NCI-H2227 (cell line): ENCODE data around the gene FANCD2OS.
"Not testable (repeated sequence)": the region's sequence is repeated elsewhere in the genome, so short reads cannot be mapped to it uniquely, and the experiment has no call there.

Experiments
- DNase-seq: peaks from one replicate; lab custom pipeline; 2025; ENCODE audit not compliant: unreplicated experiment; lab: John Stamatoyannopoulos, UW

The FANCD2OS gene

DNA sequence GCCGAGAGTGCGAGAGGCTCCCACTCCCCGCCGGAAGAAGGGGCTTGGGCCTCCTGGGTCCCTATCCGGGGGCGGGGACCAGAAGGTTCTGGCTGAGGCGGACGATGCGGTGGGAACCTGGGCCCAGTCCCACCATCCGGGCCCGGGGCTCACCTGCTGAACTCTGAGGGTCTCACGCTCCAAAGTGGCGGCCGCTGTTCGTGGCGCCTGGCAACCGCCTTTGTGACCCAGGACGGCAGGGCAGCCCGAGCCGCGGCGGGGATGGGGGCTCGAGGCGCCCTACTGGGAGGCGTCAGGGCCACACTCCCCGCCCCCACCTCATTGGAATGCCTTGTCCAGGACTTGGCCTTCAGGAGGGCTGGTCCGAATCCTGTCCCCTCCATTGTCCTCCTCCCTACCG lies at the start of gene FANCD2OS:
TSS of gene FANCD2OS (minus strand) at position 165 of the 400 bp plus-strand sequence. CDS start 3,481 bp downstream, outside the sequence.
- DNase-seq = no peak

GRCh38 chr3:10157031-10157430 lies 49.0 kb upstream of the FANCD2OS start:
- DNase-seq = no peak

GRCh38 chr3:10155658-10156057 lies 47.6 kb upstream of the FANCD2OS start:
- DNase-seq = no peak

DNA sequence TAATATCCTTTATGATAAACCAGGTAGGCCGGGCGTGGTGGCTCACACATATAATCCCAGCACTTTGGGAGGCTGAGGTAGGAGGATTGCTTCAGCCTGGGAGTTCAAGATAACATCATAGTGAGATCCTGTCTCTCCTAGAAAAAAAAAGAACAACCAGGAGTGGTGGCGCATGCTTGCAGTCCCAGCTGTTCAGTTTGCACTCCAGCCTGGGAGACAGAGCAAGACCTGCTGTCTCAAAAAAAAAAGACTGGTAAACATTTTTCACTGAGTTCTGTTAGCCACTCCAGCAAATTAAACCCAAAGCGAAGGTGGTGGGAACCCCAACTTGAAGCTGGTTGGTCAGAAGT lies 47.0 kb upstream of the FANCD2OS start:
- no peak for DNase-seq

- no peak for DNase-seq
Measured at GRCh38 chr3:10154335-10155122, 46.5 kb upstream of the FANCD2OS start.

GRCh38 chr3:10150987-10151386 lies 42.9 kb upstream of the FANCD2OS start:
- DNase-seq = no peak

- DNase-seq = no peak
Measured at GRCh38 chr3:10149226-10149625, 41.2 kb upstream of the FANCD2OS start.

DNA sequence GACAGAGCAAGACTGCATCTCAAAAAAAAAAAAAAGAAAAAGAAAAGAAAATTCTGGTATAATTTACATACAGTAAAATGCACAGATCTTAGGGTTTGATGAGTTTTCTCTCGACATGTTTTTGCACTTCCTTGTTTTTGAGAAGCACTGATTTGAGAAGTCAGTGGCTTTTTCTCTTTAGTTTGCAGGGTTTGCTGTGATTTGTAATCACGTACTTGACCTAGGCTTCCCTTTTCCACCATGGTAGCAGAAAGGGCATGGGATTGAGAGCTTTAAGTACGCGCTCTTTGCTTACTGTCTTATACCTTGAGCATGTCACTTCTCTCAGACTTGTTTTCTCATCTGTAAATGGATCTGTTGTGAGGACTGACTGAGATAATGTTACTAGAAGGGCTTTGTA lies 37.6 kb upstream of the FANCD2OS start:
- no peak for DNase-seq

DNA sequence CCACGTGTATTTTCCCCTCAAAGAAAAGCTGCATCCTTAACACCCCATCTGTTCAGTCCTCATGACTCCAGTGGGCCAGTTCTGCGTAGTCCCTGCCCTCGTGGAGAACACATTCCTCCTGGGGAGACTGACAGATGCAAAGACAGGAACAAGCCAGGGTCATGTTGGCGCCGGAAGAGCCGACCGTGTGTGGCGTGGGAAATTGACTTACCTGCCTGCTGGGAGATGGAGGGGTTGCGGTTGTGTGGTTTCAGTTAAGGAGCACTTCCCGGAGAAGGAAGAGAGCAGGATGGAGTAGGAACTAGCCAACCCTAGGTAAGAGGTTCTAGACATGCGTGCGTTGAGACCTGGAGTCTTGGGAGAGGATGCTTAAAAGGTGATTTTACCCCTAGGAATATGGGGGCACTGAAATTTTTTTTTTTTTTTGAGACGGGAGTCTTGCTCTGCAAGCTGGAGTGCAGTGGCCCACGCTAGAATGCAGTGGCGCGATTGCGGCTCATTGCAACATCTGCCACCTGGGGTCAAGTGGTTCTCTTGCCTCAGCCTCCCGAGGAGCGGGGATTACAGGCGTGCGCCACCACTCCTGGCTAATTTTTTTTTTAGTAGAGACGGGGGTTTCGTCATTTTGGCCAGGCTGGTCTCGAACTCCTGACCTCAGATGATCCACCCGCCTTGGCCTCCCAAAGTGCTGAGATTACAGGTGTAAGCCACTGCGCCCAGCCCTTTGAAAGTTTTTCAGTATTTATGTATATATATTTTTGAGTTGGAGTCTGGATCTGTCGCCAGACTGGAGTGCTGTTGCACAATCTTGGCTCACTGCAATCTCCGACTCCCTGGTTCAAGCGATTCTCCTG lies 34.9 kb upstream of the FANCD2OS start:
- no peak for DNase-seq

- DNase-seq = no peak
Measured at GRCh38 chr3:10140996-10141546, 33.0 kb upstream of the FANCD2OS start.

DNA sequence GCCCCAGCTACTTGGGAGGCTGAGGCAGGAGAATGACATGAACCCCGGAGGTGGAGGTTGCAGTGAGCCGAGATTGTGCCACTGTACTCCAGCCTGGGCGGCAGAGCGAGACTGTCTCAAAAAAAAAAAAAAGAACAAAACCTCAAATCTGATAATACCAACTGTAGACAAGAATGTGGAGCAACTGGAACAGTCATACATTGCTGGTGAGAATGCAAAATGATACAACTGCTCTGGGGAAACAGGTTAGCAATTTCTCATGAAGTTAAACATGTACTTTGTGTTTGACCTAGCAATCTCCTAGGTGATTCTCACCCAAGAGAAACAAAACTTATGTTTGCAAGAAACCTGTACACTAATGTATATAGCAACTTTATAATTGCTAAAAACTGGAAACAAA lies 29.1 kb upstream of the FANCD2OS start:
- DNase-seq = no peak

- no peak for DNase-seq
Measured at GRCh38 chr3:10136426-10137005, 28.5 kb upstream of the FANCD2OS start.

- not testable (repeated sequence) for DNase-seq
Measured at GRCh38 chr3:10135872-10136271, 27.8 kb upstream of the FANCD2OS start.

DNA sequence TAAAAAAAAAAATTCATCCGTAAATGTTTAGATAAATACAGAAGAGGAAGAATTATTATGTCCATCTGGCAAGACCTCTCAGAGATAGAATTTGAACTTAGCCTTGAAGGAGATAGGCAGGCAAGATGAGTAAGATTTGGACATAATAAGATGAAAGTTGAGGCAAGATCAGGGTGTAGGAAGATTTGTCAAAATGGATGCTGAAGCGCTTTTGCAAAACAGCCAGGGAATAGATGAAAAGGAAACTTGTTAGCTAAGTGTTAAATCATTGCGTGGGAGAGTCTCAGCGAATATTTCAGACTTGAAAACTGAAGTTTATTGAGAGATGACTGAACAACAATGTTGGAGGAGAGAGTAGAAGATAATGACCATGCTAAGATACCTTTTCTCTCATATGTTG lies 14.7 kb upstream of the FANCD2OS start:
- DNase-seq = no peak

DNA sequence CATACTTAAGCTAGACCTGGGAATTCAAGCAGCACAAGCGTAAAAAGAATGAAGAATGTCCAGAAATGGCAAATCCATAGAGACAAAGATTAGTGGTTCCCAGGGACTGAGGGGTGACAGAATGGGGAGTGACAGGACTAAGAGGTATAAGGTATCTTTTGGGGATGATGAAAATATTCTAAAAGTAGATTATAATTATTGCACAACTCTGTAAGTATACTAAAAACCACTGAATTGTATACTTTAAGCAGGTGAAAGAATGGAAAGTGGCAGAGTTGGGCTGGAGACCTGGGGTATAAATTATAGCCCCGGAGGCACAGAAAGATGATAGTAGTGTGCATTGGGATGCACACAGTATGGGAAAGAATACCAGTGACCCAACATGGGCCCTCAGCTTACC lies 13.0 kb upstream of the FANCD2OS start:
- no peak for DNase-seq

DNA sequence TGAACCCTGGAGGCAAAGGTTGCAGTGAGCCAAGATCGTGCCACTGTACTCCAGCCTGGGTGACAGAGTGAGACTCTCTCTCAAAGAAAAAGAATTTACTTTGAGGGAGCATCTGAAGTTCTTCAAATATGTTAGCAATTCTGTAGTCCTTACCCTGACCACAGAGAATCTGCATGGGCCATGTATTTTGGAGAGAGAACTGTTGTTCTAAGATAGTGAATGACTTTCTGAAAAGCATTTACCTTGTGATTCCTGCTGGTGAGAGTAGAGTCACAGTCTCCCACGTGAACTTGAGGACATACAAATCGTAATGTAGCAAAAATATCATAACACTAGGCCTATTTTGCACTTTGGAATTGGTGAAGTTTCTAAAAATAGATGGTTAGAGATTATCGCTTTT lies 11.3 kb upstream of the FANCD2OS start:
- no peak for DNase-seq

- no peak for DNase-seq
Measured at GRCh38 chr3:10116928-10117327, 8.9 kb upstream of the FANCD2OS start.

GRCh38 chr3:10116138-10116460 lies 8.0 kb upstream of the FANCD2OS start:
- no peak for DNase-seq

DNA sequence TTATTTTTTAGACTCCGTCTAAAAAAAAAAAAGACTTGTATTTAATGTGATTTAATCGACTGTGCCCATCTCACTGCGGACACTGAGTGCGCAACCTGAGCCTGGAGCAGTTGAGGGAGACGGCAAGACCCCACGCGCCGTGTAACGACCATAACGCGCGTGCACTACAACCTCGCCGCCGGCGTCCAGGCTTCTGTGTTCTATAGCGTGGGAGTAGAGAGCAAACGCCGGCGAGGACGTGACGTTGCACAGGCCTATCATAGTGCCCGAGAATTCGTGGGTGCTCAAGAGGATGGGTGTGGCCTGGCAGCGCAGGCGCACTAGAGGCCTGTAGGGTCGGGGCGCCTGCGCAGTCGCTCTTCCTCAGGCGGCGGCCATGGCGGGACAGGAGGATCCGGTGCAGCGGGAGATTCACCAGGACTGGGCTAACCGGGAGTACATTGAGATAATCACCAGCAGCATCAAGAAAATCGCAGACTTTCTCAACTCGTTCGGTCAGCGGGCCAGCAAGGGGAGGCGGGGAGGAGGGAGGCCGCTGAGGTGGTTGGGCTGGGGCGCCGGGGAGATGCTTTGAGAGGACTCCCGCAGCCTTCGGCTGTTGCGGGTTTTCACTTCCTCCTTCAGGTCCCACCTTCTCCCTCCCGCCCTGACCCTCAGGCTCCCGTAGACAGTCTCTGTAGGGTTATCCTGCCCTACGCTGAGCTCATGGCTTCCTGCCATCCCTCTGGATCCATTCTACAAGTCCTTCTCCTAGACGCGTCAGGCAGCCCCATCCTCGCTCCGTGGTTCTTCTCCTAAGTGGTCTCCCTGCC lies 7.5 kb upstream of the FANCD2OS start, which contains the start of gene BRK1:
TSS of gene BRK1 (plus strand) at position 350 of the 812 bp plus-strand sequence. CDS start at position 377, 27 bp downstream.
- peak; percentile 94 for DNase-seq

DNA sequence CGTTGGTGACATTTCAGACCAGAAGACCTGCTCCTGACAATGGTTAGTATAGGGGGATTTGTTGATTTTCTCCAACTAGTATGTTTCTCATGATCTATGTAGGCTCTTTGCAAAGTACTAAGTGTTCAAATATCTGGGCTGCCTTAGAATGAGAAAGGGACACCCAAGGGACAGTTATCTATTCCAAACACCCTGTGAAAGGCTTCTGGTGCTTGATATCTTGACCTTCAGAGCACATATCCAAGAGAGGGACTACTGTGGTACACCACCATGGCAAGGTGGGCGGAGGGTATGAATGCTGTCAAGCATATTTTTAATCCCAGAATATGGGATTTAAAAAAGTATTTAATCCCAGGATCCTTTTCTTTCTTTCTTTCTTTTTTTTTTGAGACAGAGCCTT lies 1.1 kb downstream of the FANCD2OS start:
- no peak for DNase-seq

GRCh38 chr3:10099041-10099440 lies 9.0 kb downstream of the FANCD2OS start:
- no peak for DNase-seq
